Measurements from ENCODE around the gene SLC15A4. TPM values are rescaled to one million over a fixed set of nuclear protein-coding genes. Genes with fewer than 3 reads are reported as not detected.

Gene SLC15A4
- total and polyA plus RNA-seq, 8 donors = 6.8 to 14.7 (median 10.6) TPM

- no peak for ATAC-seq
These were observed 76.3 kb downstream of the SLC15A4 start for GRCh38 chr12:128747441-128747840.

GRCh38 chr12:128745772-128746689, 77.7 kb downstream of the SLC15A4 start:
- no peak for ATAC-seq
- no peaks in the 10 kb centered on the region for H3K36me3 ChIP-seq
- no peaks in the 10 kb centered on the region for H3K4me1 ChIP-seq
- H3K27me3 ChIP-seq = peaks cover 0 to 3% (median 0%) of the 10 kb centered on the region in 4 donors
- 21 to 22% methylated on average over 11 of the region's 11 CpGs for WGBS, 2 donors
- H3K4me3 ChIP-seq = no peak overlapping the region
- no peak for TF ChIP-seq CTCF (IDR thresholded peaks at IDR 0.05)
- no peak for DNase-seq
- intact Hi-C loops (cut with DNase I) = no loop called here
- no peaks in the 10 kb centered on the region for H3K9me3 ChIP-seq
- FAIRE-seq = no peak
- no peak overlapping the region for H3K27ac ChIP-seq

More at GRCh38 chr12:128747441-128747840, 76.3 kb downstream of the SLC15A4 start:
- Histone ChIP-seq H3K4me1 (no peaks in the 10 kb centered on the region), H3K36me3 (no peaks in the 10 kb centered on the region), H3K4me3 (no peak overlapping the region), H3K9me3 (no peaks in the 10 kb centered on the region), H3K27ac (no peak overlapping the region), H3K27me3 (peaks cover 0 to 1% (median 0%) of the 10 kb centered on the region in 4 donors)
- WGBS, 2 donors = 69 to 78% methylated on average over 13 of the region's 13 CpGs
- intact Hi-C loops (cut with DNase I) = no loop called here
- TF ChIP-seq CTCF (IDR thresholded peaks at IDR 0.05) = no peak
- FAIRE-seq (no peak), DNase-seq (no peak)

DNA sequence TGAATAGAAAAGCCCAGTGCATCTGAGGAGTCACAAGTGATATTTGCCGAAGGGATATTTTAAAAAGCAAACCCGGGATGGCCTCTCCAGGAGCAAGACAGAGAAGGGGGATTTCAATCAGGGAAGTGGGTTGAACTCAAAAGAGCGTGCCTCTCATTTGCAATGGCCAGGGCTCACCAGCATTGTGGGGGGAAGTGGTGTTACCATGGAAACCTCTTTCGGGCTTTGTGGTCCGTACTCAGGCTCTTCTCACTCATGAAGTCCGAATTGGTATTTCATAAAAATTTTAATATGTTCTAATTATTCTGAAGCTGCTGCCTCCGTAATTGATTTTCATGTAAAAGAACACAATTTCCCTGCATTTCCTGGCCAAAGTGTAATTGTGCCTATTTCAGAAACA, 79.8 kb downstream of the SLC15A4 start:
- Histone ChIP-seq H3K4me1 (no peaks in the 10 kb centered on the region), H3K36me3 (no peaks in the 10 kb centered on the region), H3K9me3 (no peaks in the 10 kb centered on the region), H3K27me3 (peaks cover 0 to 3% (median 0%) of the 10 kb centered on the region in 4 donors), H3K4me3 (no peak overlapping the region), H3K27ac (no peak overlapping the region)
- no peak for DNase-seq
- TF ChIP-seq CTCF (IDR thresholded peaks at IDR 0.05) = no peak
- FAIRE-seq = no peak
- no peak for ATAC-seq
- 59 to 62% methylated on average over 7 of the region's 7 CpGs for WGBS, 2 donors
- intact Hi-C loops (cut with DNase I) = no loop called here

Other genes starting within 250 kb of the SLC15A4 start
- gene GLT1D1, start 29.5 kb upstream of the SLC15A4 start, total RNA-seq = under 1 TPM; 0.12 to 0.95 (median 0.26) TPM
- gene GLT1D1, start 29.5 kb upstream of the SLC15A4 start, polyA plus RNA-seq = 1 to 10 TPM in 1 of 2 donors, under 1 TPM in 1; 0.27 to 1.3 TPM

Data from pancreas (tissue), 10 donors.